GM12878 (cell line): ENCODE data around the gene MAMDC4. TPM values are rescaled to one million over a fixed set of nuclear protein-coding genes. Genes with fewer than 3 reads are reported as not detected.

ENCODE experiments used
- ATAC-seq: fragments of 200-7000 bp; cut with Tn5 transposase; 3 replicates; pipeline ENCODE4 v1.9.1; 2020; ENCODE audit warnings: mild to moderate bottlenecking, moderate library complexity
- BruUV-seq: library from RNA; stranded (reverse); fragments of 400-500 nt; replicated peaks from 2 replicates; lab custom pipeline; 2021; lab: Mats Ljungman, UMichigan
- CTCF ChIA-PET: fragments of 300-600 bp; sonication (Branson Sonifier 250); formaldehyde crosslinking; extraction: SDS; loops from one replicate; lab custom pipeline; 2021; ENCODE audit warnings: inconsistent platforms; lab: Yijun Ruan, JAX
- POLR2A ChIA-PET: fragments of 350-600 bp; formaldehyde crosslinking; extraction: SDS; loops from one replicate; lab custom pipeline; 2021; ENCODE audit warnings: inconsistent platforms; lab: Charles Lee
- RAD21 ChIA-PET: fragments of 300-600 bp; sonication (Branson Sonifier 250); formaldehyde crosslinking; loops from one replicate; lab custom pipeline; 2023; ENCODE audit warnings: antibody characterized with exemption; ENCODE audit not compliant: unreplicated experiment; lab: Charles Lee
- SMC1A ChIA-PET: fragments of 300-600 bp; sonication (Branson Sonifier 250); formaldehyde crosslinking; loops from one replicate; lab custom pipeline; 2023; ENCODE audit not compliant: unreplicated experiment, uncharacterized antibody; lab: Charles Lee
- DNase-seq: peaks from one replicate; pipeline ENCODE4 v3.0.0-alpha.2; 2011; ENCODE audit warnings: low read depth, low spot score
- FAIRE-seq: peaks from 3 replicates; lab custom pipeline; 2011; peaks lifted over from hg19 to GRCh38; lab: Jason Lieb, UNC
- H2AFZ ChIP-seq: 2 replicates; pipeline ENCODE4 v1.6.0; 2011; ENCODE audit warnings: low read depth, low read length, control low read depth; ENCODE audit not compliant: control insufficient read depth
- H3K27ac ChIP-seq: 2 replicates; pipeline ENCODE4 v1.5.1; 2011; ENCODE audit warnings: control low read depth; ENCODE audit not compliant: control insufficient read depth, insufficient read depth
- H3K27me3 ChIP-seq, 2 experiments: replicated peaks in 1 of 2; 2 replicates each; pipeline versions ENCODE4 v1.6.0 to v1.6.1; 2011; ENCODE audit warnings: low read length in 1 of 2; ENCODE audit not compliant: control insufficient read depth in 2 of 2, insufficient read depth in 2 of 2
- H3K36me3 ChIP-seq, 2 experiments: 2 replicates each; pipeline ENCODE4 v1.5.1; 2011; ENCODE audit warnings: low read length in 1 of 2; ENCODE audit not compliant: control insufficient read depth in 2 of 2, insufficient read depth in 2 of 2
- H3K4me1 ChIP-seq: 2 replicates; pipeline ENCODE4 v1.6.1; 2011; ENCODE audit warnings: mild to moderate bottlenecking, low read length, moderate library complexity, mixed read lengths; ENCODE audit not compliant: control insufficient read depth, insufficient read depth
- H3K4me2 ChIP-seq: 2 replicates; pipeline ENCODE4 v1.6.0; 2011; ENCODE audit warnings: control low read depth; ENCODE audit not compliant: control insufficient read depth, insufficient read depth
- H3K4me3 ChIP-seq: fragments of 200-600 bp; sonication (generic); 2 replicates; pipeline ENCODE4 v1.5.1; 2016
- H3K79me2 ChIP-seq: 2 replicates; pipeline ENCODE4 v1.6.0; 2011; ENCODE audit warnings: low read length; ENCODE audit not compliant: control insufficient read depth, insufficient read depth
- H3K9ac ChIP-seq: 2 replicates; pipeline ENCODE4 v1.8.0; 2011; ENCODE audit warnings: low read length, control low read depth, mixed read lengths; ENCODE audit not compliant: control insufficient read depth, insufficient read depth
- H3K9me3 ChIP-seq: replicated peaks from 3 replicates; pipeline ENCODE4 v1.5.1; 2011; ENCODE audit warnings: mild to moderate bottlenecking, low read length; ENCODE audit not compliant: control insufficient read depth, insufficient read depth
- H4K20me1 ChIP-seq: 2 replicates; pipeline ENCODE4 v1.6.0; 2011; ENCODE audit not compliant: control insufficient read depth, insufficient read depth
- HDGF ChIP-seq: fragments of 450-650 bp; IDR thresholded peaks from 2 replicates; pipeline ENCODE4 v1.6.1; 2016; ENCODE audit warnings: antibody characterized with exemption
- RUNX3 ChIP-seq: IDR thresholded peaks from 2 replicates; pipeline ENCODE4 v1.6.1; 2012; ENCODE audit warnings: low read length, inconsistent platforms
- ZNF687 ChIP-seq: fragments of 450-650 bp; IDR thresholded peaks from 2 replicates; pipeline ENCODE4 v1.6.1; 2017; ENCODE audit warnings: mild to moderate bottlenecking, moderate library complexity
- WGBS: methylation state at CpG from one replicate; pipeline ENCODE4 v1.1.6; 2016; ENCODE audit warnings: low lambda C conversion rate; ENCODE audit not compliant: insufficient replicate concordance, insufficient coverage; ENCODE audit errors: missing lambda C conversion rate; 5-methylcytosine and 5-hydroxymethylcytosine counted together
- in situ Hi-C: fragments of 300-500 bp; cut with MboI; formaldehyde crosslinking; loops from 9 replicates; pipeline ENCODE4 v1.14.3; 2018; ENCODE audit warnings: mixed read lengths
- intact Hi-C: fragments of 100-400 bp; cut with micrococcal nuclease; formaldehyde crosslinking; loops from one replicate; pipeline ENCODE4 v1.14.2; 2022; ENCODE audit not compliant: unreplicated experiment
- polyA plus RNA-seq, 11 experiments: library from polyadenylated mRNA; depleted of rRNA in 4 of 11; unstranded in 6 of 11; stranded (reverse) in 5 of 11; fragments of >200 nt; fragmentation: Nextera tagmentation in 4 of 11; fragmentation: Illumina TruSeq in 1 of 11; extraction: Ambion mirVana in 4 of 11; extraction: Trizol in 1 of 11; gene quantifications; 1 replicate in 1 of 11; 2 replicates in 10 of 11; pipeline versions ENCODE4 v1.2.1 to v1.2.3, GENCODE V29; 2011 to 2016; ENCODE audit warnings: inconsistent platforms in 2 of 11, missing spikeins in 2 of 11, low read depth in 1 of 11
- total RNA-seq, 4 experiments: library from RNA; depleted of rRNA in 3 of 4; stranded (reverse); fragments of >200 nt in 3 of 4; fragmentation: Illumina TruSeq in 1 of 4; extraction: Trizol in 1 of 4; gene quantifications; 2 replicates each; pipeline versions ENCODE4 v1.2.1 to v1.2.3, GENCODE V29; 2013 to 2021

Gene MAMDC4
- total and polyA plus RNA-seq, 10 of the 15 experiments (the other 5 are each of a cell fraction or from before 2014, with no cell fraction given): 0.22 to 5.7 (median 2.4) TPM; not detected in 1

GRCh38 chr9:136900988-136901515 lies 48.9 kb downstream of the MAMDC4 start:
- SMC1A ChIA-PET: interaction anchor here (0.9 to 7.5 kb wide), 4 partner anchors 16 to 134 kb away, joined by 3 to 70 read pairs (median 5); partner anchors contain the start of gene TRAF2
- no peak for FAIRE-seq
- intact Hi-C loops: no loop called here

More at GRCh38 chr9:136900988-136901515, 48.9 kb downstream of the MAMDC4 start:
- Histone ChIP-seq H3K9ac (peak overlapping the region; percentile 89), H4K20me1 (no peaks in the 10 kb centered on the region), H3K4me2 (peak overlapping the region; percentile 83), H3K4me1 (peaks cover 65% of the 10 kb centered on the region), H3K9me3 (peaks cover 5% of the 10 kb centered on the region; the same call in 2 of the 3 replicates), H3K27ac (peak overlapping the region; percentile 99), H3K36me3 (peaks cover 27 to 30% of the 10 kb centered on the region in 2 experiments), H2AFZ (no peak overlapping the region), H3K27me3 (no peaks in the 10 kb centered on the region), H3K79me2 (peaks cover 44% of the 10 kb centered on the region), H3K4me3 (peak overlapping the region; percentile 36; the same call in 1 of the 2 replicates)
- in situ Hi-C loops: no loop called here
- WGBS: 27% methylated on average over 13 of the region's 13 CpGs
- ATAC-seq (no peak), DNase-seq (no peak)
- no TSS peak for BruUV-seq
- ChIA-PET CTCF (interaction anchor here (0.8 to 3.1 kb wide), 9 partner anchors 10 to 135 kb away, joined by 3 to 21 read pairs (median 4); partner anchors contain the start of genes AJM1 and TRAF2), POLR2A (interaction anchor here (0.5 to 3.4 kb wide), 8 partner anchors 8 to 113 kb away, joined by 3 to 41 read pairs (median 5); partner anchors contain the start of genes AJM1 and TRAF2), RAD21 (interaction anchor here (0.7 to 2.4 kb wide), 4 partner anchors 15 to 59 kb away, joined by 3 to 30 read pairs (median 14); partner anchors contain the start of gene TRAF2)
- TF ChIP-seq ZNF687: 0 out of 2 replicates have a peak, but pooled peaks have one; percentile 21
- no peak for TF ChIP-seq HDGF
- peak; percentile 39 for TF ChIP-seq RUNX3
